H1 (cell line): ENCODE data around the gene ZNF835. TPM values are rescaled to one million over a fixed set of nuclear protein-coding genes. Genes with fewer than 3 reads are reported as not detected.

Experiments used
- CTCF ChIA-PET: fragments of 300-600 bp; sonication (Branson Sonifier 250); formaldehyde crosslinking; loops from one replicate; lab custom pipeline; 2021; ENCODE audit not compliant: partially characterized antibody; lab: Charles Lee
- POLR2A ChIA-PET: fragments of 300-600 bp; sonication (Branson Sonifier 250); formaldehyde crosslinking; loops from one replicate; lab custom pipeline; 2021; ENCODE audit warnings: inconsistent platforms; ENCODE audit not compliant: partially characterized antibody; lab: Charles Lee
- DNase-seq, 2 experiments: peaks; one replicate each; pipeline versions ENCODE4 v3.0.0 to v3.0.0-alpha.2; 2010 to 2022; ENCODE audit warnings: low spot score in 2 of 2, low read depth in 1 of 2, mixed read lengths in 1 of 2
- FAIRE-seq: peaks from 2 replicates; lab custom pipeline; 2011; peaks lifted over from hg19 to GRCh38; lab: Jason Lieb, UNC
- H2AFZ ChIP-seq: 2 replicates; pipeline ENCODE4 v1.8.1; 2012; ENCODE audit warnings: low read length, inconsistent platforms
- H2AK5ac ChIP-seq: 2 replicates; pipeline ENCODE4 v1.6.1; 2013; ENCODE audit warnings: low read depth, low read length
- H2BK120ac ChIP-seq: replicated peaks from 2 replicates; pipeline ENCODE3; 2013; ENCODE audit warnings: low read depth, low read length, inconsistent platforms
- H2BK12ac ChIP-seq: 2 replicates; pipeline ENCODE4 v1.6.1; 2013; ENCODE audit warnings: low read depth, low read length
- H2BK15ac ChIP-seq: 2 replicates; pipeline ENCODE4 v1.6.1; 2013; ENCODE audit warnings: low read length
- H2BK20ac ChIP-seq: 2 replicates; pipeline ENCODE4 v1.6.1; 2013; ENCODE audit warnings: low read length
- H2BK5ac ChIP-seq: 2 replicates; pipeline ENCODE4 v1.6.1; 2013; ENCODE audit warnings: low read depth, low read length
- H3K14ac ChIP-seq: 2 replicates; pipeline ENCODE4 v1.6.1; 2013; ENCODE audit warnings: inconsistent platforms; ENCODE audit not compliant: insufficient read length
- H3K18ac ChIP-seq: 2 replicates; pipeline ENCODE4 v1.6.1; 2013; ENCODE audit warnings: low read length; ENCODE audit errors: extremely low read depth
- H3K23ac ChIP-seq: 2 replicates; pipeline ENCODE4 v1.6.1; 2013; ENCODE audit warnings: inconsistent platforms; ENCODE audit not compliant: insufficient read length
- H3K23me2 ChIP-seq: 2 replicates; pipeline ENCODE4 v1.6.1; 2013; ENCODE audit warnings: low read depth, low read length
- H3K27ac ChIP-seq: 2 replicates; pipeline ENCODE4 v1.6.1; 2011; ENCODE audit warnings: low read depth, low read length, inconsistent platforms
- H3K27me3 ChIP-seq, 4 experiments: replicated peaks in 1 of 4; 1 replicate in 1 of 4; 2 replicates in 3 of 4; pipeline versions ENCODE4 v1.6.1 to v1.8.1; 2011 to 2013; ENCODE audit warnings: low read length in 3 of 4, mild to moderate bottlenecking in 3 of 4, inconsistent platforms in 2 of 4, mixed read lengths in 2 of 4, moderate library complexity in 1 of 4; ENCODE audit not compliant: control insufficient read depth in 3 of 4, insufficient read depth in 3 of 4; ENCODE audit errors: extremely low read depth in 1 of 4
- H3K36me3 ChIP-seq, 4 experiments: 2 replicates each; pipeline versions ENCODE4 v1.6.1 to v1.8.1; 2011 to 2013; ENCODE audit warnings: mild to moderate bottlenecking in 4 of 4, low read length in 3 of 4, moderate library complexity in 2 of 4, control low read depth in 1 of 4, inconsistent platforms in 1 of 4; ENCODE audit not compliant: insufficient read depth in 4 of 4, control insufficient read depth in 2 of 4
- H3K4ac ChIP-seq: replicated peaks from 2 replicates; pipeline ENCODE3; 2013; ENCODE audit warnings: low read length, low read depth, mixed read lengths, inconsistent platforms; ENCODE audit not compliant: insufficient read length
- H3K4me1 ChIP-seq, 4 experiments: replicated peaks in 1 of 4; 1 replicate in 1 of 4; 2 replicates in 3 of 4; pipeline versions ENCODE4 v1.6.1 to v1.8.1; 2011 to 2013; ENCODE audit warnings: low read length in 3 of 4, inconsistent platforms in 2 of 4, mixed read lengths in 1 of 4; ENCODE audit not compliant: insufficient read depth in 4 of 4, control insufficient read depth in 3 of 4
- H3K4me2 ChIP-seq, 2 experiments: 2 replicates each; pipeline versions ENCODE4 v1.6.1 to v1.8.1; 2011 to 2013; ENCODE audit warnings: low read depth in 2 of 2, low read length in 2 of 2, control low read depth in 1 of 2, inconsistent platforms in 1 of 2, mild to moderate bottlenecking in 1 of 2; ENCODE audit not compliant: insufficient read depth in 1 of 2
- H3K4me3 ChIP-seq, 4 experiments: fragments of 200-600, 300-600 bp in 1 of 4; sonication (generic), shearing (Covaris generic), sonication (Bioruptor Twin) in 1 of 4; 2 replicates each; pipeline versions ENCODE4 v1.5.1 to v1.8.1; 2011 to 2016; ENCODE audit warnings: low read length in 4 of 4, low read depth in 3 of 4, control low read depth in 2 of 4, inconsistent platforms in 2 of 4, mild to moderate bottlenecking in 2 of 4, mixed read lengths in 1 of 4, moderate library complexity in 1 of 4; ENCODE audit not compliant: insufficient read depth in 2 of 4; ENCODE audit errors: extremely low read depth in 1 of 4
- H3K56ac ChIP-seq: replicated peaks from 2 replicates; pipeline ENCODE3; 2013; ENCODE audit warnings: low read depth, mild to moderate bottlenecking, mixed read lengths, low read length, inconsistent platforms; ENCODE audit not compliant: insufficient read length
- H3K79me1 ChIP-seq: 2 replicates; pipeline ENCODE4 v1.6.1; 2013; ENCODE audit warnings: low read depth, low read length, control low read depth
- H3K79me2 ChIP-seq, 2 experiments: 2 replicates each; pipeline versions ENCODE4 v1.6.1 to v1.8.1; 2012 to 2013; ENCODE audit warnings: low read length in 2 of 2, mild to moderate bottlenecking in 2 of 2, inconsistent platforms in 1 of 2; ENCODE audit not compliant: insufficient read depth in 2 of 2, control insufficient read depth in 1 of 2
- H3K9ac ChIP-seq, 4 experiments: replicated peaks in 1 of 4; 1 replicate in 1 of 4; 2 replicates in 3 of 4; pipeline versions ENCODE4 v1.6.1 to v1.8.1; 2011 to 2013; ENCODE audit warnings: low read depth in 3 of 4, low read length in 3 of 4, control low read depth in 2 of 4, mild to moderate bottlenecking in 2 of 4, moderate library complexity in 2 of 4, inconsistent platforms in 1 of 4; ENCODE audit errors: extremely low read depth in 1 of 4
- H3K9me3 ChIP-seq, 2 experiments: 2 replicates each; pipeline versions ENCODE4 v1.6.1 to v1.8.1; 2012 to 2013; ENCODE audit warnings: mild to moderate bottlenecking in 2 of 2, moderate library complexity in 2 of 2, control low read depth in 1 of 2, inconsistent platforms in 1 of 2, low read depth in 1 of 2, low read length in 1 of 2, mixed read lengths in 1 of 2; ENCODE audit not compliant: insufficient read depth in 2 of 2
- H4K20me1 ChIP-seq, 2 experiments: replicated peaks in 1 of 2; 2 replicates each; pipeline versions ENCODE3 to v1.8.1; 2011 to 2013; ENCODE audit warnings: inconsistent platforms in 2 of 2, low read length in 2 of 2, mild to moderate bottlenecking in 1 of 2; ENCODE audit not compliant: insufficient read depth in 2 of 2, control insufficient read depth in 1 of 2
- H4K5ac ChIP-seq: 2 replicates; pipeline ENCODE4 v1.6.1; 2013; ENCODE audit warnings: low read length, low read depth, mixed read lengths, inconsistent platforms; ENCODE audit not compliant: insufficient read length
- H4K8ac ChIP-seq: 2 replicates; pipeline ENCODE4 v1.8.0; 2013; ENCODE audit warnings: mild to moderate bottlenecking, moderate library complexity, low read length, inconsistent platforms; ENCODE audit not compliant: insufficient read depth; ENCODE audit errors: extremely low read depth
- H4K91ac ChIP-seq: replicated peaks from 2 replicates; pipeline ENCODE3; 2013; ENCODE audit warnings: low read length, mixed read lengths, inconsistent platforms; ENCODE audit not compliant: insufficient read length
- ATF2 ChIP-seq: IDR thresholded peaks from 2 replicates; pipeline ENCODE4 v1.6.1; 2012; ENCODE audit warnings: low read length, inconsistent platforms
- ATF3 ChIP-seq: IDR thresholded peaks from 2 replicates; pipeline ENCODE4 v1.6.1; 2011; ENCODE audit warnings: low read depth, mild to moderate bottlenecking, low read length; ENCODE audit not compliant: insufficient read depth
- BCL11A ChIP-seq, 2 experiments: IDR thresholded peaks; one replicate each; pipeline ENCODE4 v1.6.1; 2011; ENCODE audit warnings: low read depth in 2 of 2, low read length in 2 of 2, mild to moderate bottlenecking in 2 of 2
- KDM1A ChIP-seq: fragments of 200-600, 300-600 bp; sonication (generic); IDR thresholded peaks from 2 replicates; pipeline ENCODE4 v1.7.1; 2016; ENCODE audit warnings: mild to moderate bottlenecking, low read length, borderline replicate concordance
- KDM5A ChIP-seq: fragments of 200-600 bp; IDR thresholded peaks from 2 replicates; pipeline ENCODE4 v1.7.1; 2012; ENCODE audit warnings: mild to moderate bottlenecking, low read length, inconsistent platforms, mixed read lengths
- POU5F1 ChIP-seq: IDR thresholded peaks from 2 replicates; pipeline ENCODE4 v1.6.1; 2011; ENCODE audit warnings: low read depth, mild to moderate bottlenecking, low read length, moderate library complexity
- RBBP5 ChIP-seq: IDR thresholded peaks from 2 replicates; pipeline ENCODE4 v1.7.1; 2012; ENCODE audit warnings: low read depth, mild to moderate bottlenecking, inconsistent platforms, low read length, moderate library complexity, borderline replicate concordance
- SP2 ChIP-seq: IDR thresholded peaks from 2 replicates; pipeline ENCODE4 v1.6.1; 2012; ENCODE audit warnings: mild to moderate bottlenecking, low read length, inconsistent platforms
- SRF ChIP-seq: IDR thresholded peaks from 2 replicates; pipeline ENCODE4 v1.6.1; 2011; ENCODE audit warnings: mild to moderate bottlenecking, low read depth, low read length, moderate library complexity
- TAF7 ChIP-seq: optimal IDR thresholded peaks from 2 replicates; pipeline ENCODE3; 2011; ENCODE audit warnings: low read depth, mild to moderate bottlenecking, inconsistent platforms, low read length, moderate library complexity, borderline replicate concordance
- WGBS, 2 experiments: shearing (Covaris generic) in 1 of 2; methylation state at CpG; one replicate each; pipeline versions ENCODE4 v1.1.6 to v1.1.7; 2013 to 2015; ENCODE audit warnings: low lambda C conversion rate in 2 of 2, mixed read lengths in 2 of 2, inconsistent platforms in 1 of 2, low coverage in 1 of 2, missing lambda C conversion rate in 1 of 2; ENCODE audit not compliant: insufficient replicate concordance in 2 of 2, insufficient coverage in 1 of 2, insufficient read length in 1 of 2; ENCODE audit errors: extremely low coverage in 1 of 2, missing lambda C conversion rate in 1 of 2; 5-methylcytosine and 5-hydroxymethylcytosine counted together
- polyA plus RNA-seq, 7 experiments: library from polyadenylated mRNA; depleted of rRNA in 3 of 7; stranded (reverse) in 5 of 7; unstranded in 2 of 7; fragments of >200 nt in 5 of 7; fragments of 200-250 nt in 2 of 7; gene quantifications; 1 replicate in 5 of 7; 2 replicates in 1 of 7; 4 replicates in 1 of 7; pipeline versions ENCODE4 v1.2.1 to v1.2.3, GENCODE V29; 2011 to 2013; ENCODE audit warnings: missing spikeins in 2 of 7, mixed read lengths in 2 of 7
- total RNA-seq: library from RNA; stranded (reverse); fragmentation: NEBNext Ultra II Directional; extraction: Animal tissue kit (Norgen Biotek cat#: 25700); gene quantifications from 2 replicates; pipeline ENCODE4 v1.2.1, GENCODE V29; 2021

ZNF835 gene
- total and polyA plus RNA-seq, 2 of the 8 experiments (the other 6 are each of a cell fraction or from before 2014, with no cell fraction given), result 0.02 to 1.8 TPM

GRCh38 chr19:56642711-56643459 lies 28.7 kb downstream of the ZNF835 start, which contains the start of gene SMIM17:
Gene SMIM17, plus strand, starts transcription at chr19:56643159. Its CDS starts 2,509 bp downstream, at chr19:56645668.
- H2AK5ac ChIP-seq, result no peak within 1 kb of the TSS
- peaks cover 5% of the 10 kb centered on the region; the same call in 1 of the 2 replicates for H3K23me2 ChIP-seq
- no peak within 1 kb of the TSS for H2BK12ac ChIP-seq
- H3K14ac ChIP-seq, result no peak within 1 kb of the TSS
- H3K79me1 ChIP-seq, result no peaks in the 10 kb centered on the region
- H3K27me3 ChIP-seq, result no peaks in the 10 kb centered on the region
- 87% methylated on average over 23 of the region's 60 CpGs; no CpG with 5 or more reads in 1 of the 2 experiments for WGBS, 2 experiments
- no peak within 1 kb of the TSS for H3K4ac ChIP-seq
- H3K36me3 ChIP-seq, result no peaks in the 10 kb centered on the region
- H3K4me3 ChIP-seq, result no peak within 1 kb of the TSS
- no peak within 1 kb of the TSS for H2BK15ac ChIP-seq
- FAIRE-seq (no peak), DNase-seq (no peak)
- no peak within 1 kb of the TSS for H3K23ac ChIP-seq
- POLR2A ChIA-PET, result interaction anchor here (0.6 kb wide), 1 partner anchor 253 kb away, joined by 3 read pairs; no protein-coding TSS in a partner anchor
- H2BK120ac ChIP-seq, result no peak within 1 kb of the TSS
- CTCF ChIA-PET, result no interaction called here
- H3K79me2 ChIP-seq, result no peaks in the 10 kb centered on the region
- no peaks in the 10 kb centered on the region for H3K4me1 ChIP-seq
- no peak within 1 kb of the TSS for H2BK5ac ChIP-seq
- no peak within 1 kb of the TSS for H4K91ac ChIP-seq
- H4K5ac ChIP-seq, result no peak within 1 kb of the TSS
- no peak within 1 kb of the TSS for H2AFZ ChIP-seq
- H2BK20ac ChIP-seq, result no peak within 1 kb of the TSS
- no peak within 1 kb of the TSS for H3K4me2 ChIP-seq
- H4K20me1 ChIP-seq, result no peaks in the 10 kb centered on the region
- H3K56ac ChIP-seq, result no peak within 1 kb of the TSS
- no peak within 1 kb of the TSS for H4K8ac ChIP-seq
- H3K27ac ChIP-seq, result no peak within 1 kb of the TSS
- H3K18ac ChIP-seq, result no peak within 1 kb of the TSS
- no peak within 1 kb of the TSS for H3K9ac ChIP-seq
- peaks cover 62 to 85% of the 10 kb centered on the region in 2 experiments for H3K9me3 ChIP-seq
- TF ChIP-seq ATF2, result no peak
- TF ChIP-seq ATF3, result no peak
- TF ChIP-seq KDM5A, result no peak
- TF ChIP-seq BCL11A (IDR thresholded peaks at IDR 0.05; ENCODE audit: low read depth in 2 of 2, low read length in 2 of 2), result no peak
- TF ChIP-seq TAF7, result no peak
- no peak for TF ChIP-seq POU5F1
- TF ChIP-seq SP2, result no peak
- no peak for TF ChIP-seq SRF
- no peak for TF ChIP-seq KDM1A
- TF ChIP-seq RBBP5, result no peak
